K562 (cell line): ENCODE data around the gene ING2. TPM values are rescaled to one million over a fixed set of nuclear protein-coding genes. Genes with fewer than 3 reads are reported as not detected.

Experiments
- E4F1 ChIP-seq: fragments of 250-450 bp; sonication (Bioruptor Pico); IDR thresholded peaks from 2 replicates; pipeline ENCODE4 v1.5.0; 2021; ENCODE audit warnings: mild to moderate bottlenecking, borderline replicate concordance
- GABPB1 ChIP-seq: sonication (generic); formaldehyde crosslinking; IDR thresholded peaks from 2 replicates; pipeline ENCODE4 v1.8.0; 2022; ENCODE audit warnings: mild to moderate bottlenecking, missing genetic modification reagents
- KDM2B ChIP-seq: fragments of 250-450 bp; sonication (Bioruptor Pico); IDR thresholded peaks from 2 replicates; pipeline ENCODE4 v1.8.0; 2021; ENCODE audit warnings: mild to moderate bottlenecking, moderate library complexity
- KDM4B ChIP-seq, 2 experiments: fragments of 450-650 bp in 1 of 2; sonication (generic) in 1 of 2; IDR thresholded peaks; 2 replicates each; pipeline ENCODE4 v1.6.1; 2016 to 2017; ENCODE audit warnings: borderline replicate concordance in 2 of 2, antibody characterized with exemption in 1 of 2, low read depth in 1 of 2, mild to moderate bottlenecking in 1 of 2
- MCM2 ChIP-seq: fragments of 450-650 bp; IDR thresholded peaks from 2 replicates; pipeline ENCODE4 v1.6.1; 2017; ENCODE audit warnings: low read depth, mild to moderate bottlenecking
- MIER1 ChIP-seq: fragments of 450-650 bp; IDR thresholded peaks from 2 replicates; pipeline ENCODE4 v1.6.1; 2016; ENCODE audit warnings: antibody characterized with exemption, mild to moderate bottlenecking, low read depth
- NRF1 ChIP-seq, 2 experiments: fragments of 450-650 bp; IDR thresholded peaks in 1 of 2; conservative IDR thresholded peaks in 1 of 2; 2 replicates each; pipeline ENCODE4 v1.6.1; 2014; ENCODE audit warnings: mild to moderate bottlenecking in 2 of 2
- PKNOX1 ChIP-seq: fragments of 450-650 bp; IDR thresholded peaks from 2 replicates; pipeline ENCODE4 v1.6.1; 2016
- TAF7 ChIP-seq: fragments of 450-650 bp; IDR thresholded peaks from 2 replicates; pipeline ENCODE4 v1.6.1; 2016; ENCODE audit warnings: missing genetic modification characterization, missing compliant biosample characterization
- TAF9B ChIP-seq: fragments of 450-650 bp; IDR thresholded peaks from 2 replicates; pipeline ENCODE4 v1.6.1; 2018; ENCODE audit warnings: mild to moderate bottlenecking; ENCODE audit not compliant: partially characterized antibody
- TCF7 ChIP-seq: sonication (generic); IDR thresholded peaks from 2 replicates; pipeline ENCODE4 v1.6.1; 2016; ENCODE audit warnings: antibody characterized with exemption, borderline replicate concordance
- TEAD4 ChIP-seq, 2 experiments: sonication (generic) in 1 of 2; formaldehyde crosslinking in 1 of 2; IDR thresholded peaks; 2 replicates each; pipeline versions ENCODE4 v1.6.1 to v1.8.0; 2012 to 2022; ENCODE audit warnings: borderline replicate concordance in 1 of 2, inconsistent platforms in 1 of 2, low read length in 1 of 2, mild to moderate bottlenecking in 1 of 2, missing genetic modification reagents in 1 of 2
- ZFPM2 ChIP-seq: fragments of 250-450 bp; sonication (Bioruptor Pico); IDR thresholded peaks from 2 replicates; pipeline ENCODE4 v1.5.1; 2022; ENCODE audit warnings: mild to moderate bottlenecking
- ZHX1 ChIP-seq: fragments of 150-350 bp; conservative IDR thresholded peaks from 2 replicates; pipeline ENCODE4 v1.6.1; 2014; ENCODE audit warnings: low read length
- polyA plus RNA-seq, 8 experiments: library from polyadenylated mRNA; depleted of rRNA in 4 of 8; stranded (reverse) in 5 of 8; unstranded in 3 of 8; fragments of >200 nt; fragmentation: Nextera tagmentation in 2 of 8; fragmentation: Illumina TruSeq in 1 of 8; extraction: Ambion mirVana in 2 of 8; extraction: Trizol in 1 of 8; gene quantifications; 2 replicates each; pipeline versions ENCODE4 v1.2.1 to v1.2.3, GENCODE V29; 2011 to 2014; ENCODE audit warnings: inconsistent platforms in 1 of 8, missing spikeins in 1 of 8
- total RNA-seq, 7 experiments: library from RNA; depleted of rRNA in 6 of 7; stranded (reverse); fragments of >200 nt in 6 of 7; fragmentation: Illumina TruSeq in 2 of 7; extraction: Trizol in 2 of 7; gene quantifications; 2 replicates each; pipeline versions ENCODE4 v1.2.1 to v1.2.3, GENCODE V29; 2011 to 2021; ENCODE audit warnings: low replicate concordance in 1 of 7
- TF ChIP-seq, protein P1 (sequence below): fragments of 250-450 bp; sonication (Bioruptor Pico); IDR thresholded peaks from 2 replicates; pipeline ENCODE4 v1.8.0; 2021; ENCODE audit warnings: mild to moderate bottlenecking, moderate library complexity

ING2 gene
- total and polyA plus RNA-seq, 9 of the 15 experiments (the other 6 are each of a cell fraction or from before 2014, with no cell fraction given) = 2.9 to 21.4 (median 12.4) TPM

DNA sequence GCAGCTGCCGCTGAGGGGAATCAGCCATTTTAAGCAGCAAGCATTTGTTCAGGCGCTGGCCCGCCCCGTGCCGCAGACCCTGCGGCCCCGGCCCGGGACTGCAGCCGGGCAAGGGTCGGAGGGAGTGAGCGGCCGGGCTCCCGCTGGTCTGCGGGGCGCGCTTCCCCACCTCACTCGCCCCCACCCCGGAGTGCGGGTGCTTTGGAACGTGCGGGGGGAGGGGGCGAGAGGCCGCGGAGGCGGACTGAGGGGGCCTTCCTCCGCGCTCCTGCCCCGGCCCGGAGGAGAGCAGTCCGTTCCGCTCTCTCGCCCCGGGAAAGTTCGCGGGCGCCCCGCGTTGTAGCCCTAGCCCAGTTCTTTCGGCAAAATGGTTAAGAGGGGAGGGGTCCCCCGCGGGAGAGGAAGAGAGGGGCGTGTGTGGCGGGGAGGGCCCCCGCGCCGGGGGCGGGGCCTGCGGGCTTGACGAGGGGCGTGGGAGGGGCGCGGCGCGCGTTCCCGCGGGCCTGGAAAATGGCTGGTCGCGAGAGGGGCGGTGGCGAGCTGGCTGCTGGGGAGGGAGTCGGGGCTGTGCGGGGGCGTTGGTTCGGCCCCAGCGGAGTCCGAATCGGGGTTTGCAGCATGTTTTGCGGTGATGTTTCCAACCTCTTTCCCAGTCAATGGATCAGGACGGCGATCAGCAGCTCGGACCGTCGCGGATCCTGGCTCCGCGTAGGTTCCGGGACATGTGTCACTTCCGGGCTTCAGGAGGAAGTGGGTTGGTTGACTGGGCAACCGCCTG lies 942 bp downstream of the ING2 start (continued):
- no peak for TF ChIP-seq E4F1 (CRISPR knock-in tag)
- no peak for TF ChIP-seq MCM2
- no peak for TF ChIP-seq PKNOX1
- 0 out of 2 replicates have a peak, but pooled peaks have one; percentile 39 for TF ChIP-seq TAF7 (tag)
- TF ChIP-seq, protein P1, sequence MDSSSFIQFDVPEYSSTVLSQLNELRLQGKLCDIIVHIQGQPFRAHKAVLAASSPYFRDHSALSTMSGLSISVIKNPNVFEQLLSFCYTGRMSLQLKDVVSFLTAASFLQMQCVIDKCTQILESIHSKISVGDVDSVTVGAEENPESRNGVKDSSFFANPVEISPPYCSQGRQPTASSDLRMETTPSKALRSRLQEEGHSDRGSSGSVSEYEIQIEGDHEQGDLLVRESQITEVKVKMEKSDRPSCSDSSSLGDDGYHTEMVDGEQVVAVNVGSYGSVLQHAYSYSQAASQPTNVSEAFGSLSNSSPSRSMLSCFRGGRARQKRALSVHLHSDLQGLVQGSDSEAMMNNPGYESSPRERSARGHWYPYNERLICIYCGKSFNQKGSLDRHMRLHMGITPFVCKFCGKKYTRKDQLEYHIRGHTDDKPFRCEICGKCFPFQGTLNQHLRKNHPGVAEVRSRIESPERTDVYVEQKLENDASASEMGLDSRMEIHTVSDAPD = no peak
- peak; percentile 20 to 38; a peak in 3 of 4 replicates for TF ChIP-seq NRF1 (conservative IDR thresholded peaks at IDR 0.05 in 1 of 2, IDR thresholded peaks at IDR 0.05 in 1 of 2)
- TF ChIP-seq KDM2B = peak; percentile 23; the same call in 1 of the 2 replicates
- TF ChIP-seq GABPB1 (CRISPR knock-in tag) = peak; percentile 89
- TF ChIP-seq TAF9B = peak; percentile 66
- TF ChIP-seq ZHX1 = 0 out of 2 replicates have a peak, but pooled peaks have one; percentile 18
- TF ChIP-seq TCF7 = no peak
- no peak for TF ChIP-seq ZFPM2 (CRISPR knock-in tag)
- TF ChIP-seq KDM4B (IDR thresholded peaks at IDR 0.05; ENCODE audit: borderline replicate concordance in 2 of 2, low read depth in 1 of 2) = no peak
- no peak for TF ChIP-seq MIER1
- peak; percentile 18; the same call in 1 of the 2 replicates for TF ChIP-seq TEAD4 (IDR thresholded peaks at IDR 0.05; ENCODE audit: low read length)
- no peak for TF ChIP-seq TEAD4 (CRISPR knock-in tag; IDR thresholded peaks at IDR 0.05; ENCODE audit: borderline replicate concordance)
